ENCODE data around the gene H2AZ2.

DNA sequence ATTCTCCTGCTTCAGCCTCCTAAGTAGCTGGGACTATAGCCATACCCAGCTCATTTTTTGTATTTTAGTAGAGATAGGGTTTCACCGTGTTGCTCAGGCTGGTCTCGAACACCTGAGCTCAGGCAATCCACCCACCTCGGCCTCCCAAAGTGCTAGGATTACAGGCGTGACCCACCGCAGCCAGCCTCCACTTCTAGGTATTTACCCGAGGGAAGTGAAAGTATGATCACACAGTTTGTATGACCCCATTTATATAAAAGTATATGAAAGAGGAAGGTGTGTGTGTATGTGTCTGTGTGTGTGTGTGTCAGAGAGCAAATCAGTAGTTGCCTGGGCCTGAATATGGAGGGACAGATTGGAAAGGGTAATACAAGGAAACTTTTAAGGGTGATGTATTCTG is 39.4 kb upstream of the H2AZ2 start:
- TF ChIP-seq CSDC2 (CRISPR knock-in tag; IDR thresholded peaks at IDR 0.05), result no peak
- no peak for TF ChIP-seq TCF4 (CRISPR knock-in tag; IDR thresholded peaks at IDR 0.05; ENCODE audit: borderline replicate concordance)
